ENCODE measurements around the gene SETBP1.

SETBP1 gene

DNA sequence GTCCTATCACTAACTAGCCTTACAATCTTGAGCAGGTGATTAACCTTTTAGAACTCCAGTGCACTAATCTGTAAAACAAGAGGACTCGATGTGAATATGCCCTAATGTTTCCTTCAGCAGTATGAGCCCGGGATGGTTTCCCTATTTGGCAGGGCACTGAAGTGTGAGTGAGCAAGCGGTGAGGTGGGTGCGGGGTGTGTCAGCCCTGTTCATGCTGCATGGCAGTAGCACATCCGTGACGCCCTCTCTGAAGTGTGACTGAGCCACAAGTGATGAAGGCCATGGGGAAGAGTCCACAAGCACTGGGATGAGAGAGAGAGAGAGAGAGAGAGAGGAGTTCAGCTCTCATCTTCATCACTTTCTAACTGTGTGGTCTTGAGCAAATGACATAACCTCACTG is 168.7 kb downstream of the SETBP1 start:
- no peak for DNase-seq

DNA sequence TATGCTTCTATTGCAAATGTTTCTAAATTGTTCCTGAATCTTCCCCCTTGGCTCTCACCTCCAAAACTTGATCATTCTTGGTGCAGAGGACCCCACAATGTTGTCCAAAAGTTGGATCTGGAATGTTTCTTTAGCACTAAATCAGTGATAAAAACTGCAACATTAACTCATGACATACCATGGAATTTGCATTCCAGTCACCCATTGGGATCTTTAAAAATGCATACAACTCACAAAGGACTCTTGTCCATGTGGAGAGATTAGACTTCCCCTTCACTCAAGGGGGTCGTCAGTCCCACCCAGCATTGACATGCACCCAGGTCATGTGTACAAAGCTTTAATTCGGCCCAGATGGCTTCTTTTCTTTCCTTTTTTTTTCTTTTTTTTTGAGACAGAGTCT is 169.3 kb downstream of the SETBP1 start:
- no peak for DNase-seq

DNA sequence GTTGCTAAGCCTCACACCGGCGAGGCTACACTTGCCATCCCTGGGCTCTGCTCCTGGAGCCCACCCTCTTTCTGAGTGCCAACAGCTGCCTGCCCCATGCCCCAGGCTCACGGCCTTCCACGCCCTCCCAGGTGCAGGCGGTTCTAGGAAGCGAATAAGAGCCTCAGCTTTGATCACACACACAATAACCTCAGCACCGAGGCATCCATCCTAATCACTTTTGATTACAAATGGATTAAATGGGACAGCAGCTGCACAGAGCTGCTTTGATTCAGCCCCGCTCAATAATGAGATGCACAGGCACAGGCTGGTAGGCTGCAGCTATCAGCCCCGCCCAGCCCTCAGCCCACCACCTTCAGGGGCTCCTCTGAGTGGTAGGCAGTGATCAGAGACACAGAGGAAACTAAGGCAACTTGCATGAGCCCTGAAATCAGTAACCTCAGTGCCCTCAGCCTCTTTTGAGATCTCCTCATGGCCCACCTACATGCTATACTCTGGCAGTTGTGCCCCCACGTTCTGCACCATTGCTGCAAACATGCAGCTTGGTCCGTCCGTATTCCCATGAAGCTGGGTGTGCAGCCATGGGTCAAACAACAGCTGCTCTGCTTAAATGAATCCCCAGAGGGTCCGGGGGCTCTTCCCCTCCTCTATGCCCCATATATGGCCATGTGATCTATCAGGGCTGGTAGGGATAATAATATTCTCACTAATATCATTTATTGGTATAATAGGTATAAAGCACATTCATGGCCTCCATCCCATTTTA is 171.4 kb downstream of the SETBP1 start:
- DNase-seq = no peak

DNA sequence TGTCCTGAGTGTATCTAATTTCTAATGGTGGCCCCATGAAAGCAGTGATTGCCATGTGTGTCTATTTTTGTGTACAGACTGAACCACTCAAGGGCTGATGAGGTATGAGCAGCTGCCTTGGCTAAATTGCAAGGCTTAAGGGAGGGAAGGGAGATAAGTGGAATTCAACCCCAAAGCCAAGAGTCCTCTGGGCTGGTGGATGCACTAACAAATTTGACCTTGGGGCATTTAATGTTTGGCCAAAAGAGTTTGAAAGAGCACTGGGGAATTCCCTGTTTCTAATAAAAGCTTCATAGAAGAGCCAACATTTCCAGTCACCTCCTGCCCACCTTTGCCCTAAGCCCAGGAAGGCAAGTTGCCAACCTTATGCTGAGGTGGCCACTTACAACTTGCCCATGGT is 172.1 kb downstream of the SETBP1 start:
- no peak for DNase-seq

DNA sequence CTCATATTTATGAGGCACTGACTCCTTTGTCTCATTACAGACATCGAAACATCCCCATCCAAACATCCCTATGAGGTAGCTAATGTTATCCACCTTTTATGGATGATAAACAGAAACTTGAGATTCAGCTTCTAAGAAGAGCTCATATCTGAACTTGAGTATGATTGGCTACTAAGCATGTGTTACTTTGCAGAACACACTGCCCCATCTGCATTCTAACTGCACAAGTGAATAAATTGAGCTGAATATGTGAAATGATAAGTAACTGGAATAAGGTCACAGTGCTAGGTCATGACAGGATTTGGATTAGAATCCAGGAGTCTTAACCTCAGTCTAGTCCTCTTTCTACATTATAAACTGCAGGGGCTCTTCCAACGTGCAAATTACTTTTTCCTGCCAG is 172.7 kb downstream of the SETBP1 start:
- no peak for DNase-seq

DNA sequence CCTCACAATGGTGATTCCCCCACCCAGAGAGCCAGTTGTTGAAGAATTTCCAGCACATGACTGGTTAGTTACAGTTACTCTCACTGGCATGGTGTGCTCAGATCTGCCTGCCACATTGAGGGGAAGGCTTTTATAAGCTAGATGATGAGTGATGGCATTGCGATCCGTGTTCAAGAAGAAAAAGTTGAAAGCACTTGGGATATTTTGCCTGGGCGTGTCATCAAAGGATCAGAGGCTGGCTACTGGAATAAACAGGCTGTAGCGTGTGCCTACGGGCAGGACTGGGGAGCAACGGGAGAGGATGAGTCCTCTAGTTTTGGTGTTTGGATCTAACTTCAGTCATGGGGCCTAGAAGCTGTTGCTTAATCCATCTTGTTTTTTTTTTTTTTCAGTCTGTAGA is 175.0 kb downstream of the SETBP1 start:
- DNase-seq = no peak

DNA sequence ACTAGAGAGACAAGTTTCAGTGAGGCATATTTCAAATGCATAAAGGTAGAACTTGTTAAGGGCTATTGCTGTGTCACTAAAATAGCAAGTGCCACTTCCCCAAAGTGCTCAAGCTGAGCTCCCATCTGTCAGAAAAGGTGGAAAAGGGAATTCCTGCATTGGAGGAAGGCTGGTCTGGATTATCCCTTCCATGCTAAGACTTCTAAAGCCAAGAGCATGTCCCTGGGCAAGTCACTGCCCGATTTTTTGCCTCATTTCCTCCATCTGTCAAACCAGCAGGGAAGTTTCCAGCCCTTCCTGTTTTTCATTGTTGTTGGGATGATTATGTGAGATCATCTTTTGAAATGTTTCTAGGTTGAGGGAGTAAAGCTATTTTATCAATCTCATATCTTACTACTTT is 175.5 kb downstream of the SETBP1 start:
- no peak for DNase-seq

DNA sequence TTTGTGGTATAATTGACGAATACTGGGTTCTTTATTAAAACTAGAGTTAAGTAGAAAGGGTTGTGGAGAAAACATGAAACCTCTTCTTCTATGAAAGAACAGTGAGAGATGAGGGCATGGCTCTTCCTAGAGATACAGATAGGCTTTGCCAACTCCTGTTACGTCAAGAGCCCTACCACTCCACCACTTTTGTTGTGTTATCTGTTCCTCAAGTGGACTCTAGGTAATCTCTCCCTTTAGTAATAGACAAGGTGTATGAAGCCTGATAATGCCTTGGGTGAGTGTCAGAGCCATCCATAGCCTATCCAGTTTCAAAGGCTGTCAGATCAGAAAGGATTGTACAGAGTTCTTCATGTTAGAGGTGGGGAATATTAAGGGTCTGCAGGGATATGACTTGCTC is 176.4 kb downstream of the SETBP1 start:
- DNase-seq = no peak

DNA sequence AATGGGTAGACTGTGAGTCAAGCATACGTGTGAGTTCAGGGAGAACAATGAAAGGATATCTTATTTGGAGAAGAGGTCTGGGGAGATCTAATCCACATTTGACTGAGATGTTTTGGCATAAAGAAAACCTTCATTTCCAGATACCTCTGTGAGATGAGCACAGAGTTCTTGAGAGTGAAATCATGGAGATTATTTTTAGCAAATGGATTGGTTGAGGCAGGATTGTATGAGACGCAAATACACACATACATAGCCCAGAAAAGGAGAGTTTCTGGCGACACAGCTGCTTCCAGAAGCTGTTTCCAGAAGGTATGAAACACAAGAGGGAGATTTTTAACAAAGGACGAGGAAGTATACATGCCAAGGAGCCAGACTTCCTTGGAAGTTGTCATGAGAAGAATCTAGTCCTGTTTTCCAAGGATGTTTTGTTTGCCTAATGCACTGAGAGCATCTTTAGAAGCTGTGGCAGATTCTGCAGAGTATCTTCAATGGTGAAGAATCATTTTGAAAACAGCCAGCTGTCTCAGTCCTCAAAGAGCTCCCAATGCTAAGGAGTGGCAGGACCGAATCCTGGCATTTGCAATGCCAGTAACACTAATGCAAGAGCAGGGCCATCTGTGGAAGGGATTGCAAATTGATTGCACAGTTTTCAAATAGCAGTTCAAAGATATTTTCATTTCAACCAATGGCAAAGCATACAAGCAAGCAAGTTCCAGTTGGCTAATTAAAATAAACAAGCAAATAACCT is 177.2 kb downstream of the SETBP1 start:
- no peak for DNase-seq

DNA sequence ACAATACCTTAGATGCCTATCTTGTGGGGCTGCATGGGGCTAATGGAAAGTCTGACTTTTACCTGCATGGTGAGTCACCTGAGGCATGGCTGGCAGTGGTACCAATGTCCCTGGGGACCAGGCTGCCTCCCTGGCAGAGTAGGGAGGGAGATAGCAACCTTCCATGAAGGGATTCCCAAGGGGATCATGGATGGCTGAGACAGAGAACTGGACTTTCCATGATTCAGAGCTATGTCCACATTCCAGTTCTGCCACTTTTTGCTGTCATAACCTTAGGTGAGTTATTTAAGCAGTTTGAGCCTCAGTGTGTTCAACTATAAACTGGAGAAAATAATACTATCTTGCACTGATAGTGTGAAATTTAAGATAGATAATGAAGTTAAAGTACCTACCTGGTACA is 178.6 kb downstream of the SETBP1 start:
- no peak for DNase-seq

DNA sequence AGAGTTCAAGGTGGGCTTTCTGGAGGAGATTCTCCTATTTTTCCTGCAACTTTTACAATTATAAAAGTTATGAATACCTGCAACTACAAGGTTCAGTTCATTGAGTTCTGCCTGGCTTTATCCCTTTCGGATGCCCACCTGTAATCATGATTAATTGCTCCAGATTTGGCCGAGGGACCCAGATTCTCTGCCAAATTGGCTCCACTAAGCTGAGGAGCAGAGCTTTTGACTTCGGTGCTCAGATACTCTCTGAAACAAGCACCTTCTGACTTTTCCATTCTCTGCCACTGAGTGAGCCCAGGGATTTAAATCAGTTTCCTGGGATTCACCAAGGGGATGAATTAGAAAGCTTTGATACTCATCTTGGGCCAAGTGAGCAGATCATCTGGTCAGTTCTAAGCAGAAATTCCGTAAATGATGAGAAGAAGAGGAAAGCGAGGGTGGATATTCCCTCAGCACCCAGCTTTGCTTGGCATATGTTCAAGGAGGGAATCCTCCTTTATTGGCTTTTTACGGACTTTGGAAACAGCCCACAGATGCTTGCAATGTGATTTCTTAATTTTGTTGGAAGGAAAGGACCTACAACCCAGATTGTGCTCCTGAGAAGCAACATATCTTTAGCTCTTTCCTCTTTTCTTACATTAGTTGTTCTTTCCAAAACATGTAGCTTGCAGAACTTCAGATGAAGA is 179.2 kb downstream of the SETBP1 start:
- no peak for DNase-seq

DNA sequence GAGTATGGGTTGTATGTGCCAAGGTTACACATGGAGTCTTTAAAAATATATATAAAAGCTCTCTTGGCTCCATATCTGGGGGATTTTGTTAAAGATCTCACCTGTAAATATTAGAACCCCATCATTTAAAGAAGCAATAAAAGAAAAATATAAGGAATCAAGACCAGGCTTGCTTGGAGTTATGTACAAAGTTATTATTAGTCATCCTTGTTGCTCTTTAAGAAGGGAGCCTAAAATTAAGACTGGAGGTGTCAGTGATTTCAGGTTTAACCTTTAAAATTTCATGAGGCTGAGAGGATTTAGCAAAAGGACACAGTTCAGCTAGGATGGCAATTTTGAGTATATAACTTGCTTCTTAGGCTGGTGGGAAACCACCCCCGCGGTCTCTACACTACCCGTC is 181.4 kb downstream of the SETBP1 start:
- DNase-seq = no peak

DNA sequence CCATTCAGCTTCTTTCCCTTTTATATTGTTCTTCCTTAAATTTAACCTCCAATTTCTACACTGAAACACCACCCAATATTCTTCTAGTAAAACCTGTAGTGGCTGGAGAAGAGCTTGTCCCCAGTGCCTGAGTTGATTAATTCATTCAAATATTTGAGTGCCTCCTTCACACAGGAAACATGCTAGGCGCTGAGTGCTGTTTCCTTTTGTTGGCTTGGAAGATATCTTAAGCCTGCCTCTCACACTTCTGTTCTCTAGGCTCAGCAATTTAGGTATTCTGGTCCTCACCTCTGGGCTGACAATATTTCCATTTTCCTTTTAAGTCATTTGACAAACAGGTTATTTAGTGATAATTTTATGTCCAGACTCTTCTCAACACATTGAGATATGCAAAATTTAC is 185.4 kb downstream of the SETBP1 start:
- DNase-seq = no peak

DNA sequence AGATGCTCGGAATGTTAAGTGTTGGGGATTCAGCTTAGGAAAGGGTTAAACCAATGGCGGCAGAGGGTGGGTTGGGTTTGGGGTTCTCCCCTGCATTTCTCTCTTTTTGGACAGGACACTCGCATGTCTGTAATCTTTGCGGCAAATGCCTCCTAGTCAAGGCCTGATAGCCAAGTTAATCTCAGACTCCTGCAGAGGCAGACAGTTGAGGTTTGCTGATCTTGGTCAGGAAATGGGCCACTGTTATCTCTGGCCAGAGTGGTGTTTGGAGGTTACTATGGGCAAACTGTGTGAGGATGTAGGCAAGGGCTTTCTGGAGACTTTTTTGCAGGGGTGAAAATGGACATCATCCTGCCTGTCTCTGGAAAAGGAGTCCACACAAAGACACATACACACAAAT is 188.8 kb downstream of the SETBP1 start:
- no peak for DNase-seq

DNA sequence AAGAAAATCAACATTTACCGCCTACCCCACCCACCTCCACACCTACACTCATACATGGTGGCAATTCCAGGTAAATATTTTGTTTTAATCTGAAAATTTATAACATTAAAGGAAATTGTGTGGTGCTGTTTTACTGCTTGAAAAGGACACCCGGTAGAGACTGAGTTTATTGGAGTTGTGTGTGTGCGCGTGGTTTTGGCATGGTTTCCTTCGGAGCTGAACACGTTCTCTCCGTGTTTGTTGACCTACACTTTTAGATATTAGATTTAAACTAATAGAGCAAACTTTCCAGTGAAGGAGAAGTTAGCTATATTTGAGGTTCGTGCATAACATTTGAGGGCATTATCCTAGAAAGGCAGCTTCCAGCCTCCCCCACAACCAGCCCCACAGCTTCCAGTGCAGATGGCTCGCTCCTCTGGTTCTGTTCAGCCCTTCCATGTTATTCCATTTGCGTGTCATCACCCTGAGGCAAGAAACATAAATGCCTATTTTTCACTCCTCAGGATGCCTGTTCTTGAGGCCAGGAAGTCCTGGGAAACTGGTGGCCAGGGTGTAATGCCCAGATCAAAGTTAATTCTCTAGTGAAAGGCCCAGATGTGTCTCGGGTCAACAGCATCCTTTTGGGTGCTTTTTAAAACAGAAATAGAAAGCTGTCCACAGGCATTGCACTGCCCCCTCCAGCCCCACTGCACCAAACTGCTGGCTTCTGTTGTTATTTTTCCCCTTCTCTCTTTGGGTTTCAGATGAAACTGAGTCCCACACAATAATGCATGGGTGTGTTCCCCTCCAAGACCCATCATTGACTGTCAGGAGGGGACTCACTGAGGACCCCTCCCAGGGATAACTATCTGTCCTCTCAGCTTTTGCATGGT is 190.2 kb downstream of the SETBP1 start:
- DNase-seq = no peak

DNA sequence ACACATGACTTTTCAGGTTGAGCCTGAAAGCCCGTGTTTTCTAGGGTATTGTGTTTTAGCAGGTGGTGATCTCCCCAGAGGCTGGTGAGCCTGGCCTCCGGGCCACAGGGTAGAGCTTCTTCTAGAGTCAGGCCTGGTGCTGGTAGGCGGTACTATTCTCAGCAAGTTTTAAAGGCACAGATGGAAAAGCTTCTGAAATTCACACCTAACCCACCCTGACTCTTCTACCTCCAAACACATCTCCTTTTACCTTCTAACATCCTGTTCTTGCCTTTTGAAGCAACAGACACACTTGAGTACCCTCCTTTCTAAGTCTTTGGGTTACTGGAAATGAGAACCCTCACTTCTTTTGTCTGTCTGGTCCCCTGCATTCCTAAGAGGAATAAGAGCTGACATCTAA is 191.1 kb downstream of the SETBP1 start:
- DNase-seq = no peak

DNA sequence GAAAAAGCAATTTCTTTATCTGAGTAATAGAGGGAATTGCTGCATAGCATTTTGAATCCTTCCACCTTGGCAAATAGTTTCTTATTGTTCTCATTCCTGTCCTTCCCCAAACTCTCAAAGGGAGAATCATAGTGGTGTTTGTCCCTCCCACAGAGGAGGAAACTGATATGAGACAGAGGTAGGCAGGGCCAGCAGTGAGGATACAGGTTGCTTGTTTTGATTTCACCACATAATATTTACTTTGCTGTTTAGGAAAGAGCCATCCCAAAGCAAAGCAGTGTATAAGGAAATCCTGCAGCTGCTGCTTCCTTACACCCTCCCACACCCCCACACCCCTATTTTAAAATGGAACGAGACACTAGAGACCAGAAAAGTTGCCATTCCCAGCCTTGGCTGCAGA is 195.3 kb downstream of the SETBP1 start:
- no peak for DNase-seq

DNA sequence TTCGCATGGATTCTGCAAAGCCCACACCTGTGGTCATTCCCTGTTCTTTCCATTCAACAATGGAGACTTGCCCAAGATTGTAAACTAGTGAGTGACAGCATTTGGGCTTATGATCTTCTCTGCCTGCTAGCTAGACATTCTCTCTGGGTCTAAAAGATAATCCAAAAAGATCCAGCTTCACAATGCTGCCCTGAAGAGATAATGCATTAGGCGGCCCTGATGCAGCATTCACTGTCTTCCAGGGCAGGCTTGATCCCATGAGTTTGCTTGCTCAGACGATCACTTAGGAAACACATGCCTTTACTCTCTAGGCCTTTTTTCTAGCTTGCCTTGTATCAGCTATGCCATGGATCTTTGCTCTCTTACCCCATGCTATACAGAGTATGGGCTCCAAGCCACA is 196.1 kb downstream of the SETBP1 start:
- DNase-seq = no peak

DNA sequence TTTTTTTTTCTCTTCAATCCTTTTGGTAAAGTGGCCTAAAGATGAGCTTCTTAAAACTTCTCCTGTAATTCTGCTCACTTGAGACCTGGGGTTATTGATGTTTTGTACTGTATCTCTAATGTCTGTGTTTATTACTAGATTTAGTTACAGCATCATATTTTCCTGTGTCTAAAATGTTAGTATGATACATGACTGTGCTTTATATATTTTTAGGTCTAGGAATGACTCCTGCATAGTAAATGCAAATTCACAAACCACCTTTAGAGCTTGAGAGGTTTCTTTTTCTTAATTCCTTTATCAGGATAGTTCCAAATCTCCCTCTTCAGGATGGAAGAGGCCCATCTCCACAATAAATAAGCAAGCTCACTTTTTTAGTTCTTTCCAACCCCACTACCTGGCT is 197.6 kb downstream of the SETBP1 start:
- DNase-seq = no peak

DNA sequence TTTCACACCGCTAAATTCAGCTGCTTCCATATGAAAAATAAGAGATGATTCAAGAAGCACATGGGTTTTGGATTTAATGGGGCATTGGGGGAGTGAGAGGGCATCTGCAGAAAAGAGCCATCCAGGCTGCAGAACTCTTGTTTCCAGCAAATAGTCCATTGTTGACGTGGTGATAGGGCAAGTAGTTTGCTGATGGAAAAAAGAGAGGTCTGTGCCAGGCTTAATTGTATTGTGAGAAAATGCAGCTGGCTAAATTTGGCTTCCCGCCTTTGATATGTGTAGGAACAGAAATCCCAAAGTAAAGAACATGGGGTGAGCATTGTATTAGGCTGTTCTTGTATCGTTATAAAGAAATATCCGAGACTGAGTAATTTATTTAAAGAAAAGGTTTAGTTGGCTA is 199.5 kb downstream of the SETBP1 start:
- DNase-seq = no peak

DNA sequence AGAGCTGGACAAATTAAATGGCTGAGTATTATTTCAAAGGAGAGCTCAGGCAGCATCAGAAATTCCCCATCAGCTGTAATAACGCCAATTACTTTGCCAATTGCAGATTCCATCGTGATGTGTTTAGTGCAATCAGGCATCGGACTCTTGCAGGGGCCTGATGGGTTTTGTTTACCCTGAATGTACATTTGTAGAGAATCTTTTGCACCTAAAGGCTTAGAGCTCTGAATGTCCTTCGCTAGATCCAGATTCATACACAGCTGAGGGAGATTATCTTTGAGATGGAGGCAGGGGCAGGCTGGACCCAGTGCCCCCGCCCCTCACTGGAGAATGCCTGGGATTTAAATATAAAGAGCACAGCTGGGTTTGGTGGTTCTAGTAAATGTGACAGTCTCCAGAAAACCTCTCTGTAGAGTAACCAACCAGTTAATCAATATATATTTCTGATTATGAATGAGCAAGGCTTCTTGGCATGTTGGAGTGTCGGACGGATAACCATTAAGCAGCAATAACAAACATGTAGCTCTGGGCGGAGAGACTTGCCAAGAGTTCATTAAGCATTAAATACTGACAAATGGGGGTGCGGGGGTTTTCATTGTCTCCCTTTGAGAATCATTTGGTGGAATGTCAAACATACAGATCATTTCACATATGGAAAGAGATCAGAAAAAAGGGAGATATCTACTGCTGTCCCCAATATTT is 200.9 kb downstream of the SETBP1 start:
- DNase-seq = no peak

DNA sequence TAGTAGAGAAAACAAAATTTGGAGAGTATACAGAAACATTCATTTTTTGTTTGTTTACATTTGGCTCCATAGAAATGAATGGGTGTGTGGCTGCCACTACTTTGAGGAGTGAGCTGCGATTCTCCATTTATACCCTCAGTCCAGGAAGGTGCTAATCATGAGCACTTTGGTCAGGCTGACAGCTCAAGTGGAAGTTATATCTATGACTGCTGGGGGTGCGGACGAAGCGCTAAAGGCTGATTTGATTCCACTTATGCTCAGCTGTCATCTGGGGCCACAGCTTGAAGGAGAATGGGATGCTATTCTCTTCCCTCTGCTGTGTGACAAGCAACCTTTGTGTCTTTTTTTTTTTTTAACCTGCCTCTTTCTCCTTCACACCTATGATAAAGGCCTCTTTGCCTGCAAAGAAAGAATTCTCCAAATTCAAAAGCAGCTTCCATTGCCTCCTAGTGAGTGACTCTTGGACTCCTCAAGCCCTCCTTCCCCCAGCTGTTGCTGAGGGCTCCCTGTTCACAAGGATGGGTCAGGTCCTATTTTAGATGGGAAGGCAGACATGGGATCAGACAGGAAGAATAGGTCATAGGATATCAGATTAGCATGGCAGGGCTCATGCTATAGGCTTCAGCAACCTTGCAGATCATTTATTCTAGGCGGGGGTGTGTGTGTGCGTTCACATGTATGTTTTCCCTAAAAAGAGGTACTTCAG is 201.6 kb downstream of the SETBP1 start:
- DNase-seq = no peak
